Psoas muscle (tissue), 8 donors: Measurements from ENCODE around the gene TBXAS1. TPM values are rescaled to one million over a fixed set of nuclear protein-coding genes. Genes with fewer than 3 reads are reported as not detected.
A peak's percentile ranks its signal among the peaks of the same experiment; 100 is the strongest.

Experiments used
- ATAC-seq, 4 donors: fragments of 200-7000 bp; cut with Tn5 transposase; one replicate each; pipeline ENCODE4 v1.9.1; 2020; ENCODE audit warnings: moderate library complexity in 3 of 4, mild to moderate bottlenecking in 2 of 4
- DNase-seq, 2 donors: peaks; one replicate each; pipeline ENCODE4 v3.0.0-alpha.2; 2020
- H3K27ac ChIP-seq: fragments of 200-600 bp; one replicate; pipeline ENCODE4 v1.8.0; 2022
- H3K27me3 ChIP-seq, 3 donors: fragments of 200-600 bp in 1 of 3; one replicate each; pipeline versions ENCODE4 v1.6.1 to v1.8.0; 2013 to 2022; ENCODE audit warnings: low read length in 2 of 3, mild to moderate bottlenecking in 2 of 3, moderate library complexity in 1 of 3; ENCODE audit not compliant: insufficient read depth in 3 of 3
- H3K36me3 ChIP-seq, 2 donors: fragments of 200-600 bp in 1 of 2; one replicate each; pipeline versions ENCODE4 v1.6.1 to v1.8.0; 2013 to 2022; ENCODE audit warnings: low read depth in 1 of 2, mild to moderate bottlenecking in 1 of 2, moderate library complexity in 1 of 2; ENCODE audit not compliant: insufficient read depth in 1 of 2
- H3K4me1 ChIP-seq: fragments of 200-600 bp; one replicate; pipeline ENCODE4 v1.8.0; 2022
- H3K4me3 ChIP-seq: fragments of 200-600 bp; one replicate; pipeline ENCODE4 v1.8.0; 2022; ENCODE audit warnings: mild to moderate bottlenecking
- H3K9me3 ChIP-seq: fragments of 200-600 bp; one replicate; pipeline ENCODE4 v1.8.0; 2022
- WGBS, 3 donors: extraction: QIAGEN DNeasy Blood & Tissue Kit; methylation state at CpG; one replicate each; pipeline versions ENCODE4 v1.1.6 to v1.1.7; 2013; 5-methylcytosine and 5-hydroxymethylcytosine counted together
- intact Hi-C, 2 donors: fragments of 100-400 bp; cut with DNase I; formaldehyde crosslinking; loops; one replicate each; pipeline versions ENCODE4 v1.11.0 to v1.14.2; 2022
- polyA plus RNA-seq, 3 donors: library from polyadenylated mRNA; stranded (reverse); fragments of 200-250 nt; gene quantifications; one replicate each; pipeline ENCODE4 v1.2.3, GENCODE V29; 2013
- total RNA-seq, 4 donors: library from RNA; stranded (reverse); fragmentation: NEBNext Ultra II Directional in 2 of 4; extraction: Animal tissue kit (Norgen Biotek cat#: 25700) in 2 of 4; gene quantifications; one replicate each; pipeline versions ENCODE4 v1.2.1 to v1.2.4, GENCODE V29; 2021 to 2023
- TF ChIP-seq, protein P1 (sequence below): fragments of 200-600 bp; IDR thresholded peaks from one replicate; pipeline ENCODE4 v1.8.0; 2022; ENCODE audit warnings: antibody characterized with exemption
- donor health status: healthy with polysubstance abuse.
- donor health status: DM: no; HTN: no; CAD: no; lungs with moderate emphysema.
- donor health status: Bipolar disorder and iron deficiency.
- donor health status: healthy.
- donor health status: DM: yes; HTN: yes; CAD: no.
- donor health status: DM: no; HTN: no; CAD: no.
- donor health status: DM: no; HTN: no; CAD: no.
- donor health status: DM: yes; HTN: yes; CAD: no.

The TBXAS1 gene
- total and polyA plus RNA-seq, 7 donors: 0.90 to 2.9 (median 2.0) TPM

DNA sequence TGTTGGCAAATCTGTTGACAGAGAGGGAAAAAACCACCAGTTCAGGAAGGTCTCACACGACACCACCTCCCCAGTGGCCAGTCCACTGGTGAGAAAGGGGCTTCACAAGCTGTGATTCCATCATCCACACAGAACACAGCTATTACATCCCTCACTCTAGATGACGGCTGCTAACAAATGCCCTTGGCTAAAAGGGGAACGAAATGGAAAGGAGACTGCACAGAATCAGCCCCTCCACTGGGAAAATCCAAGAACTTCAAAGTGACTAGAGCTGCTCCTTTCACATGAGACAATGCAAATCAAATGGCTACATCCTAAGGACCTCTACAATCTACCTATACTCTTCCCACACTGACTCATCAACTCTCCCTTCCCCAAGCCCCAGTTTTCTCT lies 228.1 kb downstream of the TBXAS1 start:
- TF ChIP-seq, protein P1, sequence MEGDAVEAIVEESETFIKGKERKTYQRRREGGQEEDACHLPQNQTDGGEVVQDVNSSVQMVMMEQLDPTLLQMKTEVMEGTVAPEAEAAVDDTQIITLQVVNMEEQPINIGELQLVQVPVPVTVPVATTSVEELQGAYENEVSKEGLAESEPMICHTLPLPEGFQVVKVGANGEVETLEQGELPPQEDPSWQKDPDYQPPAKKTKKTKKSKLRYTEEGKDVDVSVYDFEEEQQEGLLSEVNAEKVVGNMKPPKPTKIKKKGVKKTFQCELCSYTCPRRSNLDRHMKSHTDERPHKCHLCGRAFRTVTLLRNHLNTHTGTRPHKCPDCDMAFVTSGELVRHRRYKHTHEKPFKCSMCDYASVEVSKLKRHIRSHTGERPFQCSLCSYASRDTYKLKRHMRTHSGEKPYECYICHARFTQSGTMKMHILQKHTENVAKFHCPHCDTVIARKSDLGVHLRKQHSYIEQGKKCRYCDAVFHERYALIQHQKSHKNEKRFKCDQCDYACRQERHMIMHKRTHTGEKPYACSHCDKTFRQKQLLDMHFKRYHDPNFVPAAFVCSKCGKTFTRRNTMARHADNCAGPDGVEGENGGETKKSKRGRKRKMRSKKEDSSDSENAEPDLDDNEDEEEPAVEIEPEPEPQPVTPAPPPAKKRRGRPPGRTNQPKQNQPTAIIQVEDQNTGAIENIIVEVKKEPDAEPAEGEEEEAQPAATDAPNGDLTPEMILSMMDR: no peak
- Histone ChIP-seq H3K4me1 (no peaks in the 10 kb centered on the region), H3K4me3 (no peak overlapping the region), H3K36me3 (peaks cover 0 to 6% of the 10 kb centered on the region in 2 donors), H3K27me3 (no peaks in the 10 kb centered on the region), H3K9me3 (no peaks in the 10 kb centered on the region), H3K27ac (no peak overlapping the region)
- no peak for ATAC-seq
- DNase-seq: no peak
- intact Hi-C loops: no loop called here
- WGBS, 3 donors: 88 to 95% (median 92%) methylated on average over 3 of the region's 3 CpGs

DNA sequence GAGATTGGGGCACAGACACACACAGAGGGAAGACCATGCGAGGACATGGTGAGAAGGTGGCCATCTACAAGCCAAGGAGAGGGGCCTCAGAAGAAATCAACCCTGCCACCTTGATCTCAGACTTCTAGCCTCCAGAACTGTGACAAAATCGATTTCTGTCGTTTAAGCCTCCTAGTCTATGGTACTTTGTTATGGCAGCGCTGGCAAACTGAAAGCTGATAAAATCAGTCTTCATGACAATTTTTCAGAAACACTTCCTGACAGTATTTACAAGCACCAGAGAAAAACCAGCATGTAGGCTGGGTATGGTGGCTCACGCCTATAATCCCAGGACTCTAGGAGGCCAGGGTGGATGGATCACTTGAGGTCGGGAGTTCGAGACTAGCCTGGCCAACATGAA lies 229.5 kb downstream of the TBXAS1 start:
- H3K4me3 ChIP-seq: no peak overlapping the region
- H3K36me3 ChIP-seq: peaks cover 0 to 6% of the 10 kb centered on the region in 2 donors
- intact Hi-C loops: no loop called here
- no peak for ATAC-seq
- peaks cover 0 to 4% (median 0%) of the 10 kb centered on the region in 3 donors for H3K27me3 ChIP-seq
- H3K9me3 ChIP-seq: no peaks in the 10 kb centered on the region
- no peak overlapping the region for H3K27ac ChIP-seq
- no peaks in the 10 kb centered on the region for H3K4me1 ChIP-seq
- 80 to 82% (median 81%) methylated on average over 7 of the region's 7 CpGs for WGBS, 3 donors
- TF ChIP-seq, protein P1: no peak
- no peak for DNase-seq

DNA sequence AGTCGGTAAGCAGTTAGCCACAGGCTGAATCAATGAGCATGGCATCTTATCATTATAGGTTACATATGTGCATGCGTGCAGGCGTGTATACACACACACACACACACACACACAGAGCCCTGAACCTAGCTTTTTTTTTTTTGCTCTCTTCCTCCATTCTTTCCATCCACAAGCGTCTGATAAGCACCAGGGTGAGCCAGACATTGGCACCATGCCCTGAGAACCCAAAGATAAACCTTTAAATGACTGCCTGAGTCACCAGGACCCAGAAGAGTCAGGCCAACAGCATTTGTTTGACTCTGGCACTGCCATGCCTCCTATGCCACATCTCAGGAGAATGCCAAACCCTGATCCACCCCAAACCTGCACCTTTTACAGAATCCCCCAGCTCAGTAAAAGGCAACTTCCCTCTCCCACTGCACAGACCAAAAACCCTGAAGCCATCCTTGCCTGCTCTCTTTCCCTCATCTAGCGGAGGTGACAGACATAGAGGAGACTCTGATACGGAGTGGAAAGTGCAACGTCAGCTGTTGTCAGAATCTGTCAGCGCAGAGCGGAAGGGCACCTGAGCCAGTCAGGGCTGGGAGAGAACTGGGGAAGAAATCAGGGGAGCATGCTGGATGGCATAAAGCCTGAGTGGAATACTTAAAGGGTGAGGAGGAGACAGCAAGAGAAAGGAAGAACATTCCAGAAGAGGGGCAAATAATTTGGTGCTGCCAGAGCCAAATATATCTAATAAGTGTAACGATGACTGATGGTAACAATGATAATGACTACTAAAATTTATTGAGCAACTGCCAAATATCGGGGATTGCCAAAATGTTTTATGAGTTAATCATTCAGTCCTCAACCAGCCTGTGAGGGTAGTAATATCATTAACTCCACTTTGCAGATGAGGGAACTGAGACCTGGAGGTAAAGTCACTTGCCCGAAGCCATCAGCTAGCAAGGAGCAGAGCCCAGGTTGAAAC lies 230.5 kb downstream of the TBXAS1 start:
- intact Hi-C loops: no loop called here
- no peak overlapping the region for H3K4me3 ChIP-seq
- TF ChIP-seq, protein P1: no peak
- ATAC-seq (no peak), DNase-seq (peak in 1 of 2 donors; percentile 36)
- peaks cover 0 to 4% (median 0%) of the 10 kb centered on the region in 3 donors for H3K27me3 ChIP-seq
- no peak overlapping the region for H3K27ac ChIP-seq
- no peaks in the 10 kb centered on the region for H3K9me3 ChIP-seq
- 69 to 72% (median 72%) methylated on average over 12 of the region's 12 CpGs for WGBS, 3 donors
- H3K4me1 ChIP-seq: no peaks in the 10 kb centered on the region
- peaks cover 0 to 6% of the 10 kb centered on the region in 2 donors for H3K36me3 ChIP-seq

DNA sequence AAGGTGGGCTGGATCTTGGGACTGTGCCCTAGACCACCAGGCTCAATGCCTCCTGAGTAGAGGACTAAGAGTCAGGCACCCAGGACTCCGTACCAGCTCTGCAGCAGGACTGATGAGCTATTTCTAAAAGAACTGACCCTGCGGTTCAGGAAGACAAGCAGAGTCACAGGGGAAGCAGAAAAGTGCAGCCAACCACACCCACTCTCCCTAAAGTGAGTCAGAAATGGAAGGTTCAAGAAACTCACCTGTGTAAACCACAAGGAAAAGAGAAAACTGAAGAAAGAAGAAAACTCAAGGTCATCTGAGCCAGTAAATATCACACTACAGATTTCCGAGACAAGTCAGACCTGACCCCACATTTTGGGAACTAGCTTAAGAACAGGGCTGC lies 231.2 kb downstream of the TBXAS1 start:
- intact Hi-C loops: no loop called here
- ATAC-seq (no peak), DNase-seq (no peak)
- TF ChIP-seq, protein P1: no peak
- Histone ChIP-seq H3K36me3 (peaks cover 0 to 6% of the 10 kb centered on the region in 2 donors), H3K4me3 (no peak overlapping the region), H3K27me3 (peaks cover 0 to 4% (median 0%) of the 10 kb centered on the region in 3 donors), H3K9me3 (no peaks in the 10 kb centered on the region), H3K27ac (no peak overlapping the region), H3K4me1 (no peaks in the 10 kb centered on the region)
- WGBS, 3 donors: 82 to 88% (median 85%) methylated on average over 3 of the region's 3 CpGs
